KMS-11 (cell line): ENCODE measurements around the gene SERPINB2.

Experiments
- H2AFZ ChIP-seq: fragments of 200-600 bp; sonication (generic); 2 replicates; pipeline ENCODE4 v1.6.1; 2016; ENCODE audit warnings: antibody characterized with exemption, mixed run types, low read depth
- H3K27ac ChIP-seq: fragments of 200-600 bp; sonication (generic); 2 replicates; pipeline ENCODE4 v1.6.1; 2016; ENCODE audit warnings: mild to moderate bottlenecking, mixed run types
- H3K27me3 ChIP-seq: fragments of 200-600 bp; sonication (generic); 2 replicates; pipeline ENCODE4 v1.6.1; 2017; ENCODE audit warnings: mild to moderate bottlenecking, low read depth, mixed run types, moderate library complexity; ENCODE audit not compliant: insufficient read depth
- H3K36me3 ChIP-seq: fragments of 200-600 bp; sonication (generic); 2 replicates; pipeline ENCODE4 v1.6.1; 2017; ENCODE audit warnings: mild to moderate bottlenecking, mixed run types; ENCODE audit not compliant: insufficient read depth
- H3K4me1 ChIP-seq: fragments of 200-600 bp; sonication (generic); 2 replicates; pipeline ENCODE4 v1.6.1; 2016; ENCODE audit warnings: mild to moderate bottlenecking, low read depth, mixed run types; ENCODE audit not compliant: poor library complexity, severe bottlenecking
- H3K4me2 ChIP-seq: fragments of 200-600 bp; sonication (generic); 2 replicates; pipeline ENCODE4 v1.7.0; 2016; ENCODE audit warnings: mild to moderate bottlenecking, mixed run types
- H3K4me3 ChIP-seq: fragments of 200-600 bp; sonication (generic); IDR thresholded peaks from 2 replicates; pipeline ENCODE4 v1.6.1; 2017; ENCODE audit warnings: low read depth, low read length, mixed read lengths; ENCODE audit not compliant: insufficient read depth
- H3K79me2 ChIP-seq: fragments of 200-600 bp; sonication (generic); 2 replicates; pipeline ENCODE4 v1.6.1; 2016; ENCODE audit warnings: low read depth, mixed run types; ENCODE audit not compliant: insufficient read depth
- H3K9ac ChIP-seq: fragments of 200-600 bp; sonication (generic); 2 replicates; pipeline ENCODE4 v1.6.1; 2016; ENCODE audit warnings: mild to moderate bottlenecking, mixed run types
- H4K20me1 ChIP-seq: fragments of 200-600 bp; sonication (generic); 2 replicates; pipeline ENCODE4 v1.6.1; 2016; ENCODE audit warnings: mild to moderate bottlenecking, mixed run types; ENCODE audit not compliant: insufficient read depth
- TF ChIP-seq, protein P1 (sequence below): fragments of 200-600 bp; sonication (generic); conservative IDR thresholded peaks from 2 replicates; pipeline ENCODE4 v1.6.1; 2017; ENCODE audit warnings: low read depth, mild to moderate bottlenecking, antibody characterized with exemption, low read length, moderate library complexity, mixed read lengths

The SERPINB2 gene

DNA sequence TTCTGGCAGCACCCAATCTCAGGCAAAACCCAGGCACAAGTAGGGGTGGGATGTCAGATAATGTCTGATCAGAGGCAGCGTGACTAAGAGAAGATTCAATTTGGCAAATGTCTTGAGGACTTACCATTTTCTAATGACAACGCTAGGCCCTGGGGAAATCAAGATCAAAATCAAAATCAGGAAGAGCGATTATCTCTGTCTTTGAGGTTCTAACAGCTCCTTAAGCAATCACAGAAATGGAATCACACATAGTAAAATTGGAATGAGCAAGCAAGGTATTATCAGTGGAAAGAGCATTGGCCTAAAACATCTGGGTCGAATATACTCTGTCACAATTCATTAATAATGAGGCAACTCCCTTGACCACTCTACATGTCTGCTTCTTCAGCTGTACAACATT is 8.6 kb upstream of the SERPINB2 start:
- Histone ChIP-seq H3K36me3 (no peaks in the 10 kb centered on the region), H3K9ac (no peak overlapping the region), H3K27ac (no peak overlapping the region), H3K4me1 (no peaks in the 10 kb centered on the region), H3K4me3 (no peak overlapping the region), H3K4me2 (no peak overlapping the region), H3K79me2 (no peaks in the 10 kb centered on the region), H2AFZ (no peak overlapping the region), H3K27me3 (no peaks in the 10 kb centered on the region), H4K20me1 (no peaks in the 10 kb centered on the region)
- TF ChIP-seq, protein P1, sequence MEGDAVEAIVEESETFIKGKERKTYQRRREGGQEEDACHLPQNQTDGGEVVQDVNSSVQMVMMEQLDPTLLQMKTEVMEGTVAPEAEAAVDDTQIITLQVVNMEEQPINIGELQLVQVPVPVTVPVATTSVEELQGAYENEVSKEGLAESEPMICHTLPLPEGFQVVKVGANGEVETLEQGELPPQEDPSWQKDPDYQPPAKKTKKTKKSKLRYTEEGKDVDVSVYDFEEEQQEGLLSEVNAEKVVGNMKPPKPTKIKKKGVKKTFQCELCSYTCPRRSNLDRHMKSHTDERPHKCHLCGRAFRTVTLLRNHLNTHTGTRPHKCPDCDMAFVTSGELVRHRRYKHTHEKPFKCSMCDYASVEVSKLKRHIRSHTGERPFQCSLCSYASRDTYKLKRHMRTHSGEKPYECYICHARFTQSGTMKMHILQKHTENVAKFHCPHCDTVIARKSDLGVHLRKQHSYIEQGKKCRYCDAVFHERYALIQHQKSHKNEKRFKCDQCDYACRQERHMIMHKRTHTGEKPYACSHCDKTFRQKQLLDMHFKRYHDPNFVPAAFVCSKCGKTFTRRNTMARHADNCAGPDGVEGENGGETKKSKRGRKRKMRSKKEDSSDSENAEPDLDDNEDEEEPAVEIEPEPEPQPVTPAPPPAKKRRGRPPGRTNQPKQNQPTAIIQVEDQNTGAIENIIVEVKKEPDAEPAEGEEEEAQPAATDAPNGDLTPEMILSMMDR, result no peak

GRCh38 chr18:63879709-63880108 is 7.8 kb upstream of the SERPINB2 start:
- no peak overlapping the region for H3K4me2 ChIP-seq
- H3K27me3 ChIP-seq, result no peaks in the 10 kb centered on the region
- H4K20me1 ChIP-seq, result no peaks in the 10 kb centered on the region
- no peak overlapping the region for H3K9ac ChIP-seq
- H3K36me3 ChIP-seq, result no peaks in the 10 kb centered on the region
- no peaks in the 10 kb centered on the region for H3K4me1 ChIP-seq
- no peak overlapping the region for H3K4me3 ChIP-seq
- TF ChIP-seq, protein P1, result no peak
- H3K79me2 ChIP-seq, result no peaks in the 10 kb centered on the region
- H2AFZ ChIP-seq, result no peak overlapping the region
- no peak overlapping the region for H3K27ac ChIP-seq

- Histone ChIP-seq H4K20me1 (no peaks in the 10 kb centered on the region), H3K4me2 (no peak overlapping the region), H3K4me1 (no peaks in the 10 kb centered on the region)
These were observed 5.7 kb upstream of the SERPINB2 start for GRCh38 chr18:63881851-63882250.

DNA sequence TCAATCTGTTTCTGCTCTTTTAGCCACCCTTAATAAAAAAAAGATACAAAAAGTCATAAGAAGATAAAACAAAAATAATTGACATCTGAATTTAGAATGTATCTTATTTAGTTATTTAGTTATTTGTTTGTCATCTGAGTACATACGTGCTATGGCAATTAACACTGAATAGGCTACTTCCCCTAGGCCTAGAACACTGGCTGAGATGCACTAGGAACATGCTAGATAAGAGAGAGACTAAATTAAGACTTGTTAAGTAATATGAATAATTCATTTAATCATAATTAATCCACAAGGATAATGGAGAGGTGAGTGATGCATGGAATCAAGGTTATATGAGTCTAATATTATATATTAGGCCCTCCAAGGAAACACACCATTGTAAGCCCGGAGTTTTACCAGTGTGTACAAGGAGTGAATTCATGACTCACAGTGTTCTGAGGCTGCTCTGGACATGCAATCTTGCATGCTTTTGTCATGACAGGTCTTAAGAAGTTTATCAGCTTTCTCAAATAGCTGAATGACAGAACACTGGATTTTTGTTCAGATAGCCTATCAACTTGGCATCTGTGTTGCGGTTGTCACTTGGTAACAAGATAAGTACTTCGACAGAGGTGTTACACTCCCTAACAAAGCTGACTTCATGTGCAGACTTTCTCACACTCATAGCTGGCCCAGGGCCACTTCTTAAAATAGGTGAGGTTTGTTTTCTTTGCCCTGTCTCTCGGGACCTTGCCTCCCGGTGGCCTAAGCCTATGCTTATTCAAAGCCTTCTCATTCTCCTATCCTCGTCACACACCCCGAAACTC is 5.0 kb upstream of the SERPINB2 start:
- H3K4me2 ChIP-seq, result no peak overlapping the region
- H3K4me3 ChIP-seq, result no peak overlapping the region
- no peaks in the 10 kb centered on the region for H3K27me3 ChIP-seq
- TF ChIP-seq, protein P1, result no peak
- H3K36me3 ChIP-seq, result no peaks in the 10 kb centered on the region
- H3K9ac ChIP-seq, result no peak overlapping the region
- no peak overlapping the region for H3K27ac ChIP-seq
- H4K20me1 ChIP-seq, result no peaks in the 10 kb centered on the region
- H3K4me1 ChIP-seq, result no peaks in the 10 kb centered on the region
- no peaks in the 10 kb centered on the region for H3K79me2 ChIP-seq
- H2AFZ ChIP-seq, result no peak overlapping the region

More at GRCh38 chr18:63881851-63882250, 5.7 kb upstream of the SERPINB2 start:
- Histone ChIP-seq H3K79me2 (no peaks in the 10 kb centered on the region), H3K4me3 (no peak overlapping the region), H3K27ac (no peak overlapping the region), H2AFZ (no peak overlapping the region), H3K36me3 (no peaks in the 10 kb centered on the region), H3K9ac (no peak overlapping the region), H3K27me3 (no peaks in the 10 kb centered on the region)
- TF ChIP-seq, protein P1, result no peak
